ENCODE data around the gene ADGRG7. TPM values are rescaled to one million over a fixed set of nuclear protein-coding genes. Genes with fewer than 3 reads are reported as not detected.

Gene ADGRG7
- total and polyA plus RNA-seq, 2 donors (not counting 1 experiment from before 2014, with no cell fraction given): not detected

- Histone ChIP-seq H3K79me2 (ENCODE audit: control insufficient read depth, insufficient read depth, low read length) (no peaks in the 10 kb centered on the region), H4K20me1 (ENCODE audit: control insufficient read depth, insufficient read depth, low read length, poor library complexity, severe bottlenecking) (no peaks in the 10 kb centered on the region), H2AFZ (ENCODE audit: insufficient read depth, low read depth, low read length, poor library complexity, severe bottlenecking) (no peak overlapping the region), H3K9me3 (ENCODE audit: control extremely low read depth in 1 of 3, control insufficient read depth in 2 of 3, insufficient read depth in 1 of 3, low read length in 2 of 3) (no peaks in the 10 kb centered on the region), H3K9ac (ENCODE audit: low read length) (no peak overlapping the region), H3K4me3 (ENCODE audit: control extremely low read depth in 1 of 5, extremely low read depth in 1 of 5, insufficient read depth in 1 of 5, low read depth in 2 of 5, low read length in 4 of 5) (no peak overlapping the region), H3K4me1 (ENCODE audit: control insufficient read depth in 2 of 2, insufficient read depth in 2 of 2, low read length in 2 of 2) (no peaks in the 10 kb centered on the region), H3K27ac (ENCODE audit: low read length in 2 of 2) (no peak overlapping the region), H3K27me3 (replicated peaks in 1 of 4; ENCODE audit: control extremely low read depth in 1 of 4, control insufficient read depth in 3 of 4, insufficient read depth in 4 of 4, low read length in 3 of 4) (peaks cover 0 to 3% (median 0%) of the 10 kb centered on the region in 4 experiments), H3K36me3 (replicated peaks in 1 of 2; ENCODE audit: control extremely low read depth in 1 of 2, control insufficient read depth in 1 of 2, extremely low read depth in 1 of 2, insufficient read depth in 2 of 2, low read length in 1 of 2) (no peaks in the 10 kb centered on the region), H3K4me2 (replicated peaks; ENCODE audit: low read depth, low read length, poor library complexity, severe bottlenecking) (no peak overlapping the region)
- ATAC-seq (ENCODE audit: low read depth): no peak
- DNase-seq: no peak
- Mint-ChIP-seq H3K27ac (no peak overlapping the region), H3K27me3 (peaks cover 12% of the 10 kb centered on the region), H3K4me3 (no peak overlapping the region), H3K4me1 (no peaks in the 10 kb centered on the region), H3K9me3 (ENCODE audit: insufficient read depth) (no peaks in the 10 kb centered on the region)
- TF ChIP-seq CTCF (IDR thresholded peaks at IDR 0.05) (no peak), EZH2 (IDR thresholded peaks at IDR 0.05; ENCODE audit: borderline replicate concordance, insufficient read depth, low read depth, low read length, poor library complexity, severe bottlenecking) (no peak)
- ChIA-PET CTCF (no interaction called here), POLR2A (no interaction called here)
- intact Hi-C loops (cut with micrococcal nuclease): no loop called here
These were observed 11.8 kb downstream of the ADGRG7 start for GRCh38 chr3:100621251-100621650.

GRCh38 chr3:100627491-100627890 lies 18.1 kb downstream of the ADGRG7 start:
- H4K20me1 ChIP-seq (ENCODE audit: control insufficient read depth, insufficient read depth, low read length, poor library complexity, severe bottlenecking): no peaks in the 10 kb centered on the region
- no peaks in the 10 kb centered on the region for H3K36me3 ChIP-seq (replicated peaks in 1 of 2; ENCODE audit: control extremely low read depth in 1 of 2, control insufficient read depth in 1 of 2, extremely low read depth in 1 of 2, insufficient read depth in 2 of 2, low read length in 1 of 2)
- Mint-ChIP-seq H3K4me1 (no peaks in the 10 kb centered on the region), H3K27ac (no peak overlapping the region), H3K9me3 (ENCODE audit: insufficient read depth) (no peaks in the 10 kb centered on the region), H3K4me3 (no peak overlapping the region), H3K27me3 (peaks cover 39% of the 10 kb centered on the region)
- peaks cover 0 to 1% (median 0%) of the 10 kb centered on the region in 3 donors for H3K9me3 ChIP-seq (ENCODE audit: control extremely low read depth in 1 of 3, control insufficient read depth in 2 of 3, insufficient read depth in 1 of 3, low read length in 2 of 3)
- H2AFZ ChIP-seq (ENCODE audit: insufficient read depth, low read depth, low read length, poor library complexity, severe bottlenecking): no peak overlapping the region
- no peaks in the 10 kb centered on the region for H3K4me1 ChIP-seq (ENCODE audit: control insufficient read depth in 2 of 2, insufficient read depth in 2 of 2, low read length in 2 of 2)
- TF ChIP-seq CTCF (IDR thresholded peaks at IDR 0.05) (no peak), EZH2 (IDR thresholded peaks at IDR 0.05; ENCODE audit: borderline replicate concordance, insufficient read depth, low read depth, low read length, poor library complexity, severe bottlenecking) (no peak)
- no peaks in the 10 kb centered on the region for H3K79me2 ChIP-seq (ENCODE audit: control insufficient read depth, insufficient read depth, low read length)
- DNase-seq (no peak), ATAC-seq (ENCODE audit: low read depth) (no peak)
- H3K9ac ChIP-seq (ENCODE audit: low read length): no peak overlapping the region
- H3K4me3 ChIP-seq (ENCODE audit: control extremely low read depth in 1 of 5, extremely low read depth in 1 of 5, insufficient read depth in 1 of 5, low read depth in 2 of 5, low read length in 4 of 5): no peak overlapping the region
- WGBS (ENCODE audit: insufficient coverage): 67% methylated on average over 1 of the region's 2 CpGs
- intact Hi-C loops (cut with micrococcal nuclease): no loop called here
- H3K4me2 ChIP-seq (replicated peaks; ENCODE audit: low read depth, low read length, poor library complexity, severe bottlenecking): no peak overlapping the region
- ChIA-PET CTCF (no interaction called here), POLR2A (no interaction called here)
- H3K27ac ChIP-seq (ENCODE audit: low read length in 2 of 2): no peak overlapping the region
- peaks cover 0 to 7% (median 2%) of the 10 kb centered on the region in 4 experiments for H3K27me3 ChIP-seq (replicated peaks in 1 of 4; ENCODE audit: control extremely low read depth in 1 of 4, control insufficient read depth in 3 of 4, insufficient read depth in 4 of 4, low read length in 3 of 4)
